ENCODE results near the gene CTSV.
"Not testable (repeated sequence)": the region's sequence is repeated elsewhere in the genome, so short reads cannot be mapped to it uniquely, and the experiment has no call there.

CTSV gene

DNA sequence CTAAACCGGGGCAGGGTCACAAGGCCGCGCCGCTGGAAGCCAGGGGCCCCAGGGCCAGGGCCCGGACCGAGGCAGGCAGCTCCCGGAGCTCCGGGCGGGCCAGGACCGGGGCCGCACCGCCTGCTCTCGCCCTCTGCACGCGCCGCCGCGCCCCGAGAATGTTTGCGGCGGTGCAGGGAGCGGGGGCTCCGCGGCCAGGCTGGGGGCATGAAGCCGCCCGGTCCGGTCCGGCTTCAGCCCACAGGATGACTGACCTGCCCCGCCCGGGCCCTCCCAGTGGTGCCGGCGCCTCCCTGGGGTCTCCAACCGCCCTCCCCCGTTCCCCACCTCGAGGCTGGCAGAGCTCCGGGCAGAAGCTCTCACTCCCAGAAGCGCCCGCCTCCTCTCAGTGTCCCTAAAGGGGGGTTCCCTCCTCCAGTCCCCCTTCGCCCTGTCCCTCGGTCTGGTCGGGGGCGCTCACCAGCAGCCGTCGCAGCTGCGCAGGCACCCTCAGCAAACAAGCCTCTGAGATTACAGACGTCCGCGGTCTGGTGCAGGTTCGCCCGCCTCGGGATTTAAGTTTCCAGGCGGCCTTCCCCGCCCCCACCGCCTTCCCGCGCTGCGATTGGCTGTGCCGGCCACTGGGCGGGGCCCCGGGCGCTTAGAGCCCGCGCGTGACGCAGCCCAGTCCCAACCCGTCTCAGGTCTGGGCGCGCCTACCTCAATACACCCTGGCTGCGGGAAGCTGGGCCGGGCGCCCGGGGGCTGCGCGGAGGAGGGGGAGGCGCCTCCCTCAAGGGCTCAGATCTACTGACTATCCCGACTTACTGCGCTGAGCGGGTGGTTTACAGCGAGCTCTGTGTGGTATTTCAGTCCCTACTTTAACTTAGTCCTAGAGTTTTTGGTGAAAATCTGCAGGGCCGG is at the start of gene CTSV:
Gene CTSV, minus strand, starts transcription at position 532 of the 903 bp plus-strand sequence. CDS start 1,099 bp downstream, outside the sequence.
- peak; percentile 81 for DNase-seq

DNA sequence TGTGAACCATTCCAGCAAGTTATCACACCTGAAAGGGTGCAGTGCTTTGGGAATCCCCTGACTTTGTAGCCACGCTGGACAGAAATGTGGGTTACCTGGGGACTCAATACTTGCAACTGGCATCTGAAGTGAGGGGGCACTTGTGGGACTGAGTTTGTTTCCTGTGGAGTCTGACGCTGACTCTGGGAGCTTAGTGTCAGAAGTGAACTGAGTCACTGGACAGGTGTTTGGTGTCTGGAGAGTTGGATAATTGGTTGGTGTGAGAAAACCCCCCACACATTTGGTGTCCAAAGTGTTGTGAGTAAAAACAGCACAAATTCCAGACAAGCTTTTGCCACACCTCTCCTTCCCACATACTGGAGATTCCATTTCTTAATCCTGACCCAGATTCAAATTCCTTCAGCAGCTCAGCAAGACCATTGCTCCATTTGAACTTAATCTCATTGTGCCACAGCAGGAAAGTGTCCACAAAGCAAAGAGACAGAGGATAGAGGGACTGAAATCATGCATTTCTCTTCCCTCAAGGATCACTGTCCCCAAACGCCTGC is 48.8 kb upstream of the CTSV start:
- not testable (repeated sequence) for DNase-seq

DNA sequence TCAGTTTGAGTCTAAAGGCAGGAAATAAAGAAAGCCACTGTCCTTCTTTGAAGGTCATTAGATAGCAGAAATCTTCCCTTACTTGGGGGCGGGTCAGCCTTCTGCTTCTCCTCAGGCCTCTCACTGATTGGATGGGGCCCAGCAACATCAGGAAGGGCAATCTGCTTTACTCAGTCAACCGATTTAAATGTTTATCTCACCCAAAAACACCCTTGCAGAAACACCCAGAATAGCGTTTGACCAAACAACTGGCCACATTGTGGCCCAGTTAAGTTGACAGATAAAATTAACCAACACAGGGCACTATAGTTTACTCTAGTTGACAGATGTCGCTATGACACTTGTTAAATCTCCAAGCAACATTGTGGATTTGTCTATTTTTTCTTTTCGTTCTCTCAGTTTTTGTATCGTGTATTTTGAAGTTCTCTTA is 45.6 kb upstream of the CTSV start:
- not testable (repeated sequence) for DNase-seq

DNA sequence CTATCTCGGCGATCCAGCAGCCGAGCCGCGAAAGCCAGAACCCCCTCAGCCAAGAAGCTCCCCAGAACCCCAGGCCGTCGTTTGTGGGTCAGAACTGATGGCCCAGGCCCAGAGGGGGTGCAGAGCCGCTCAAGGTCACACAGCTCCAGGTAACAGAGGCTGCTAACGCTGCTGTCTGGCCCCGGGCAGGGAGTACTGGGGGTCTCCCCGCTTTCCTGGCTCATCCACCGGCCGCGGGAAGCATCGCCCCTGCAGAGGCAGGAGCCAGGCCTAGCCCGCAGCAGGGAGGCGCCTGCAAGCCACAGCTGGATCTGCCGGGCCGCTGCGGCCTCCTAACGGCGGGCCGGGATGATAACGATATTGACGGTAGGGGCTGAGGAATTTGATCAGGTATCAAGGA is 39.4 kb upstream of the CTSV start:
- no peak for DNase-seq

DNA sequence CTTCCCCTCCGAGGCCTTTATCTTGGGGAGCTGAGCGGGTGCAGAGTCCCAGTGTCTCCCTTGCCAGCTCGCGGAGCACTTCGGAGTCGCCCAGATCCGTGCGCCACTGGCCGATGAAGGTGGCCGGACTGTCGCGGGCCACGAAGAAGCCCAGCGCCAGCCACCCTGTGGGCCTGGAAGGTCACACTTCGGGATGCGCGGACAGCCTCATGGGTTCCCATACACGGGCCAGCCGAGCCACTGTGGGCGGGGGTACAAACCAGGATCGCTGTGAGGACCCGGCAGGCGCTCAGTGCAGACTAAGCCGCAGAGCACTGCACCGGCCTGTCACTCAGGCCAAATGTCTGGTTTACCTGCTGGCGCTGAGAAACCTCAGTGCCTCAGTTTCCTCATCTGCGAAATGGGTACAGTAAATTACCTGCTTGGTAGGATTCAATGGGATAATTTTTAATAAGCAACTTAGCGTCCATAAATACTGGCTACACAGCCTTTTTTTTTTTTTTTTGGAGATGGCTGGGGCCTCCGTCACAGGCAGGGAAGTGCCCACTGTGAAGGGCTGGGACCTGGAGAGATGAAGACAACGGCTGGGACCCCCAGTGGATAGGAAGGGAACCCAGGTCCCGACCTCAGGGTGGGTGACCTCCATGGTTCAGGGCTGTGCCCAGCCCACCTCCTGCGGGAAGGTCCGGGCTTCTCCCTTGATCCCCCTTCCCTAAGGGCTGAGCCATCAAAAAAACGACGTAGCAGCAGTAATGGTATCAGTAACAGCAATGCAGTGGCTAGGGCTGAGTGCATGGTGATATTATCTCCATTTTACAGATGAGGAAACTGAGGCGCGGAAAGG is 38.7 kb upstream of the CTSV start:
- DNase-seq = no peak

DNA sequence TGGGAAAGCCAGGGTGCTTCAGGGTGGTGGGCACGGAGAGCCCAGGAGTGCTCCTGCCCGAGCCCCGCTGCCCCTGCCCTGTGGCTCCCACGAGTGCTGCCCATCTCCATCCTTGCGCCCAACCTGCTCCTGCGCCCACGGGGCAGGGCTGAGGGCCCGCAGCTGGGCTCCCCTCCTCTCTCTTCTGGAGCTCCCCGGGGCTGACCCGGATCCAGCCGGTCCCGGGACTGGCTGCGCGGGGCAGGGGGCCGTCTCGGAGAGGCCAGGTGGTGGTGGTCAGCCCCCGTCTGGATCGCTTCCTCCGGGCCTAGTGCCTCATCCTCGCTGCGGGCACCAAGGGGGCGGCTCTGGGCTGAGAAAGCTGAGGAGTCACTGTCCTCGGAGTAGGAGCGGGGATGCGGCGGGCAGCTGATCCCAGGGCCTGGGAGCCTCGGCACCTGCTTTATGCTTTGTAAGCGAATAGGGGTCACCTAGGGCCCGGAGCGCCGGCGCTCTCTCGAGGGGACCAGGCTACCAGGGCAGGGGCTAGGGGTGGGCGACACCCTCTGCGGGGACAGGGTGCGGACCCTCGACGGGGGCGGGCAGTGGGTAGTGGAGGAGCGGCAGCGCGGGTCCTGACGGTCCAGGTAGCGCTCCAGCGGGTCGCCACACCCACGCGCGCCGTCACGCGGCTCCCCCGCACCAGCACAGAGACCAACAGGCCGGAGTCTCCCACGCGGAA is 37.9 kb upstream of the CTSV start:
- DNase-seq = not testable (repeated sequence)

DNA sequence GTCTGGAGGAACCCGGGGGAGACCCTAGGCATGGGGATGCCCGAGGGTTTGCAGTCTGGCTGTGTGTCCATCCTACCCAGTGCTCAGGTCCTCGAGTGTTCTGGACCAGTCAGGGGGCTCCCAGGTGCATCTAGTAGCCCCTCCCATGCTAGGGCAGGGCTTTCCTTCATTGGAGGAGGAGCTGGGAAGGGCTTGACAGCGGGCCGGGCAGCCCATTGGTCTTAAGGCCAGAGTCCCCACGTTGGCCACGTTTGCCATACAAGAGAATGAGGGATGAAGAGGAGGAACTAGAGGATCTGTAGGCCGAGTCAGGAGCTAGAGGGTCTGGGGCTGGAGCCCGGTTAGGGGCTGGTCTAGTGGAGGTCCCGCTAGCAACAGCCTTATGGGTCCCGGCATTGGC is 37.3 kb upstream of the CTSV start:
- no peak for DNase-seq

DNA sequence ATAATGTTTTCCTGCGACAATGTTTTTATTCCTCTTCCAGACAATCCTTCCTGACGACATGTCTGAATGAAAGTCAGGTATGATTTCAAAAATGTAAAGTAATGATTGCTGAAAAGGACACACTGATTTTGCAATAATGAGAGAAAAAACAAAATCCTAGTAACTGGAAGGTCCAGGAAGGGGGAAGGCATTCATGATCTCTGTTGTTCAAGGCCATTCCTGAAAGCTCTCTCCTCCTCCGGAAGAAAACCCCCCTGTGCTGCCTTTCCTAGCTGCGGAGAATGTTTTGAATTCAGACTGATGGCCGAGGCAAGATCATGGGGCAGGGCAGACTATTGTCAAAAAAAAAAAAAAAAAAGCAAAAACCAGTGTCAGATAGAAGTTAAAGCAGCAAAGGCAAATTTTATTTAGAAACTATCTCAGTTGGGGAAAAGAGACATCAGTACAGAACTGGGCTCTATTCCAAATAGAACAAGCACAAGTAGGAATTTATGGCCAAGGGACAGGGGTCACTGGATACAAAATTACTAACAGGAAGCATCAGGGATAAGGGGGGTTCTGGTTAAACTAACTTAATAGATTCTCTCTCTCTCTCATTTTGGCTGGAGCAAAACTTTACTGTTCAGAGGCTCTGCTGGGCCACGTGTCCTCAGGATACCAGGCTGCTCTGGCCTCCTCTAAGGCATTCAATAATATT is 36.5 kb upstream of the CTSV start:
- DNase-seq = no peak

DNA sequence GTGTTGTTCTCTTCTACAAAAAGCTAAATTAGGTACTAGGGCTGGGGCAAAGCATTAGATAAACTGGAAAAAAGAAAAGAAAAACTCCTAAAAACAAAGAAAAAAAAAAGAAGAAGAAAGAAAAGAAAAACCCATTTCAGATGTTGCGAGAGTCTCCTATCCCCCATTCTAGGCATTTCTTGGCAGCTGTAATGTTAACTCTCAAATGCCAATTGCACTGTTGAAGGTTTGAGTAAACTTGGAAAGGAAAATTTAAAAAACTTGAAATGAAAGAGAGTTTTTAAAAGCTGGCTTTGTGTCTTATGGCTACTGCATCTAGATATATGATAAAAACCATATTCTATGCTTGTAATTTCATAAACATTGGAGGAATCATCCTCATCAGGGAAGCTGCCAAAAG is 34.6 kb upstream of the CTSV start:
- no peak for DNase-seq

DNA sequence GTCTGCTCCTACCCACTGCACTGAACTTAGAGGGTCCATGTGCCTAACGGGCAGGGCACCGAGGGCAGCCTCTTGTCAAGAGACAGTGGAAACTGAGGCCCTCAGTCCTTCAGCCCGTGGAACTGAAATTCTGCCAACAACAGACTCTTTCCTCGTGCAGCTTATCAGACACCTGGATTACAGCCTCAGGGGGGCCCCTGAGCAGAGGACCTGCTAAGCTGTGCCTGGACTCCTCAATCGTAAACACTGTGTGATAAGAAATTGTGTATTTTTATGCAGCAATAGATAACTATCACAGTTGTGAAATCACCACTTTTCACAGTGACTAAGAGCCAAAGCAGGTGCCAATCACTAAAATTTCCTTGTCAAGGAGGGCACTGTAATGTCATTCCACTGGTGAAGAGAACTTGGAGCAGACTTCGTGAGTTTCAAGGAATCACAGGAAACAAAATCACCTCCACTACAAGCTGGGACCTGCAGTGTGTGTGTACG is 33.4 kb upstream of the CTSV start:
- DNase-seq = no peak

DNA sequence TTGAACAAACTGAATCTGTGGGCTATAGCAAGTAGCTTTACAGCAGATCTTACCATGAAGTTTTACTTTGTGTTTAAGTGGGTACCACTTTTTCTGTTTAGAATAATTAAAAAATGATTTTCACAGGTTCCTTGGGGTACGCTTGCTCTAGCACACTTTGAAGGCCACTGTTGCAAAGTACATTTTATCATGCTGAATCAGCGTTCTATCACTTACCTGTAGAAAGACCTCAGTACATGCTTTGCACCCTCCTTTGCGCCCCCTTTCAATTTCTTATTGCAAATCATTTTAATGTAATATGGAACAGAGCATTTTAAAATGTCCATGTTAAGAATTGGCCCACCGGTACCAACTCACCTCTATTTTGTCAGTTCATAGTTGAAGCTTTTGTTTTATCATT is 31.4 kb upstream of the CTSV start:
- not testable (repeated sequence) for DNase-seq

DNA sequence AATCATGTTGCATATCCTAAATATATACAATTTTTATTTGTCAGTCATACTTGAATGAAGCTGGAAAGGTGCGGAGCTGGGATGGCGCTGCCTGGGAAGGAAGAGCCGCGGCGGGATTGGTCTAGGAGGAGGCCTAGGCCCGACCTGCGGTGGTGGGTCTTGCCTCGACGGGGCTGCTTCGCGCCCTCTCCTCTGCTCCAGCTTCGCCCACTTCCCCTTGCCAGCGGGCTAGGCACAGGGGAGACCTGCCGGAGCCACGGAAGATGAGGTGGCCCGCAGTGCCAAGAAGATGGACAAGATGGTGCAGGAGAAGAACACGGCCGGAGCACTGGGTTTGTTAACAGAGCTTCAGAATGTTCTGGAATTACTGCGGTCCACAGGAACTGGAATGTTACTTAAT is 28.5 kb upstream of the CTSV start:
- DNase-seq = no peak

DNA sequence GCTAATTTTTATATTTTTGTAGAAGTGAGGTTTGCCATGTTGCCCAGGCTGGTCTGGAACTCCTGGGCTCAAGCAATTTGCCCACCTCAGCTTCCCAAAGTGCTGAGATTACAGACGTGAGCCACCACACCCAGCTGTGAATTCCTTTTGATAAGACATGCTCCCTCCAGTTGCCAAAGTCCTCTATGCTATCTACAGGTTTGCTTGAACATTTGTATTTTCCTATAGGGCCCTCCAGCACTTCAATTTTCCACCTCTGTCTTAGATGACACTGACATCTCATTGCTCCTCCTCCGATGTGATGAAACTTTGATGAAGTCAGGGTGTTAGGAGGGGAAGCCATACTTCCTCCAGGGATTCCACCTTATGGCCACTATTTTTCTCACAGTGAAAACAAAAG is 25.2 kb upstream of the CTSV start:
- DNase-seq = no peak

DNA sequence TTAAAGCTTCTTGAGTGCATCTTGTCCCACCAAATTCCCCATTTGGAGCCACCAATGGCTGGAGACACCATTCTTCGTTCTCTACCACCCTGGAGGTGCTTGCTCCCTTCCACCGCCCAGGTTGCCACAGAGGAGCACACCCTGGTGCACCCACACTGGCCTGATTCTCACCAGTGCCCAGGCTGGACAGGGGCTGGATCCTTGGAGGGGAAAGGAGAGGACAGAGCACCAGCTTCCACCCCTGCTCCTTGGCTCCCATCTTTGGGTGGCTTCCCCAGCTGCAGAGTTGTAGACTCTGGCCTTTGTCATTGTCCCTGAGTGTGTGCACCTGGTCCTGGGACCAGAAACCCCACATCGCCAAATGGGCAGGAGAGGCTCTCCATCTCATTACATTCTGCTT is 21.9 kb upstream of the CTSV start:
- no peak for DNase-seq

DNA sequence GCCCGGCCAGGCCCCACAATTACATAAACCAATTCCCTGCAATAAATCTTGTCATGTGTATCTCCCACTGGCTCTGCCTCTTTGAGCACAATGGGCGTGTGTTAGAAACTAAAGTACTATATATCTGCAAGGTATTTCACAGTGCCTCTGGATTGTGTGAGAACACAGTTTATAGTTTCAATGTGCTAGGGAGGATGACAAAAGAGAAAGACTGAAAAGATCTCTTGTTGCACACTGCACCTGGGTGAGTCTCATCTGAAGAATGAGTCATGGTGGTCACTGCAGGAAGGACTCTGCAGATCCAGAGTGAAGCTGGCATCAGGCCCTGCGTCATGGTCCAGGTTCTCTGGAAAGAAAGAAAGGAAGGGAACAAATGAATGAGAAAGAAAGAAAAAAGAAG is 20.7 kb upstream of the CTSV start:
- DNase-seq = no peak

DNA sequence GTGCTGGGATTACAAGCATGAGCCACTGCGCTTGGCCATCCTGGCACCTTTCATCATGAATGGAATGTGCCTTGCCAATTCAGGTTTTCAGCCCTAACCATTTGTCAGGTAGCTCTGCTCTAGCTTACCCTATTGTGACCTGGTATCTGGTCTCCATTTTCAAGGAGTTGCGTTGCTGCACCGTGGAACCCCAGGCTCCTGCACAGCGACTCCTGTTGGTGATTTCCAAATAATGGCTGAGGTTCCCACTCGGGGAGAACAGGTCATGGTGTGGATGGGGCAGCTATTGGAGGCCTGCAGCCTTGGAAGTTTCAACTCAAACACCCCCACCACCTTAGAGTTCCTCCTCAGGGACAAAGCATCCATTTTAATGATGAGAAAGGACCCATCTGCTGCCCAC is 18.7 kb upstream of the CTSV start:
- no peak for DNase-seq

DNA sequence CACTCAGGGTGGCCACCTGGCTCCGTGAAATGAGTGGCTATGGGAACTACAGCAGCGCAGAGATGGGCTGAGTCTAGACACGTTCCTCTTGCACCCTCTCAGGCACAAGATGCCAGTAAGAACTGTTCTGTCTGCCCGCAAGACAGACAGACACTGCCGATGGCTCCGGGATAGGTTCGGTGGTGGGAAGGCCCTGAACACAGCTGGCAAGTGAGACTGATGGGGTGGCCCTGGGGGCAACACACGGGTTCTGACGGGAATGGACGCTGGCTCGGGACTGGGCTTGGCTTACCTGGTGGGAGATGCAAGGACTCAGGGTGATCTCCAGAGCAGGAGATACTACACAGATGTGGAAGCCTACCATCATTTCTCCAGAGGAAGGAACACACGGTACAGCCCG is 16.9 kb upstream of the CTSV start:
- not testable (repeated sequence) for DNase-seq

DNA sequence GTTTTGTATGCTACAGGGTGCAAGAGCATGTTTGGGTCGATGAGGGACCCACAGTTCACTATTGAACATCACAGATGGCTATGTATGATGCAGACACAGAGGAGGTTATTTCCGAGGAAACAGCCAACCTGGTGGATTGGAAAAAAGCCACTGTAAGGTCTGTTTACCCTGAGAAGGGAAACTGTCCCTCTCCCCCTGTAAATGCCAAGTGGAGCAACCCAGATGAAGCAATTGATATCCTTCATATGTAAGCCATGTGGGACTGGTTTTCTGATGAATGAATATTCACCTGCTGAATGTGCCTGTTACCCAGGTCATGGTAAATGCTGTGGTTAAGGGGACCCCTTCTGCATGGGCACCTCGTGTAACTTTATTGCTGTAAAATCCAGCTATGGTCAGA is 14.8 kb upstream of the CTSV start:
- no peak for DNase-seq

DNA sequence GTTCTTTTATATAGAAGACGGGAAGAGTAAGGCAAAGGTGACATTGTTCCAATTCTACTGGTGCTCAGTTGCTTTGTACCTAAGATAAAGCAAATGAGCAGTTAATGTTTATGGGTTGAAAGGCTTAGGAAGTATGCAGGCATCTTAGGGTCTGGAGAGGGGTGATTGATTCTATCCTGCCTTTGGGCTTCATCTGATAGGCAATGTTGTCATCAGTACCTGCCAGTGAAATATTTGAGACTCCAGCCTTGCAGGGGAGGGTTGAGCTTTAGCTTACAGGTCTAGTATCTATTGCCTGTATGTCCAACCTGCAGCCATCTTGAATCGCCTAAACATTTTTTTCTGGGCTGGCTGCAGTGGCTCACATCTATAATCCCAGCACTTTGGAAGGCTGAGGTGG is 13.8 kb upstream of the CTSV start:
- DNase-seq = no peak

DNA sequence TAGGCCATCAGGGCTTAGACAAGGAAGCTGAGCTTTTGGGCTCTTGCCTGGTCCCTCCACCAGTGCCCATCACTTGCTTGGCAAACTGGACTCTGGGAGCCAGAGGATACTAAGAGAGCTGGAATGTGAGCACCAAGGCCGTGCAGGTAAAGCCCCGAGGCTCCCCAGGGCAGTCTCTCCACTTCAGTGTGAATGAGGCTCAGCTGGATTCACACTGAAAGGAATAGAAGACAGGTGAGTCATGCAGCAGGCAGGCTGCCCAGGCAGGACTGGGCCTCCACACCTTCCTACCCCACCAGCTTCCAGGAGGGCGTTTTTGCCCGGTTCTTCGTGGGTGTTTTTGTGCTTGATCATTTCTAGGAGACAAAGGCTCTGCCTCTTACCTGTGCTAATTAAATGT is 7.3 kb upstream of the CTSV start:
- no peak for DNase-seq

DNA sequence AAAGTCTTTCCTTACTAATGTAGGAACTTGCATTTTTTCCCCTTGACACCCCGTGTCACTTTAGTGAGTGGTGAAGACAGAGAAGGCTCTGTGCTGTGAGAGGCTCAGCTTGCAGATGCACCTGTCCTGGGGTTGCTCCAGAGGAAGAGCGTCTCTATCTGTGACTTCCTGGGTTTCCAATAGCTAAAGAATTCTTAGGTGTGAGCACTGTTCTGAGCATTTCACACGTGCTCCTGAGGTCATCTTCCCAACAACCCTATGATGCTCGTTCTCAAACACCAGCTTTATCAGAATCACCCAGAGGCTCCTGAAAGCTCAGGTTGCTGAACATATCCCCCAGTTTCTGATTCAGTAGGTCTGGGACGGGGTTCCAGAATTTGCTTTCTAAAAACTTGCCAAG is 6.4 kb upstream of the CTSV start:
- DNase-seq = no peak

DNA sequence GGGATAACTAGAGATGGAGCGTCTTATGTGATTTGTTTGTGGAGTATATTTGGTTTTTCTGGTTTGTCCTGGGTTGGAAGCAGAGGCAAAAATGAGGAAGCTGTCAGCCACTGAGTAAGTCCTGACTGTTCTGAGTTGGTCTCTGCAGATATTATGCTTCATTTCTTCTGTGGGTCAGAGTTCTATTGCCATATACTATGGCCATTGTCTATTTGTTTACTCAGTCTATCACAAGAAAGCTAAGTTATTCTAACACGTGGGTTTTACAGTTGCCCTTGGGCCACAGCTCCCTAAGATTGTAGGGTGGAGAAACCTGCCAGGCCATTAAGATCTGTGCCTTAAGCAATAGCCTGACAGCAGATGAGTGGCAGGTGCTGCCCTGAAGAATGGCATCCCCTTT is 3.0 kb upstream of the CTSV start:
- no peak for DNase-seq
